VCaP (cell line): ENCODE results near the gene MT2A.

Source experiments
- H3K27ac ChIP-seq: fragments of 450-650 bp; 2 replicates; pipeline ENCODE4 v1.5.1; 2017
- CTCF ChIP-seq: fragments of 450-650 bp; conservative IDR thresholded peaks from 2 replicates; pipeline ENCODE4 v1.5.1; 2017; ENCODE audit warnings: mild to moderate bottlenecking, moderate library complexity

MT2A gene

GRCh38 chr16:56608043-56608875, at the start of gene MT2A:
Gene MT2A, plus strand, starts transcription at chr16:56608584. Its CDS starts 72 bp downstream, at chr16:56608656.
- no peak for TF ChIP-seq CTCF
- peak within 1 kb of the TSS; percentile 84 for H3K27ac ChIP-seq

DNA sequence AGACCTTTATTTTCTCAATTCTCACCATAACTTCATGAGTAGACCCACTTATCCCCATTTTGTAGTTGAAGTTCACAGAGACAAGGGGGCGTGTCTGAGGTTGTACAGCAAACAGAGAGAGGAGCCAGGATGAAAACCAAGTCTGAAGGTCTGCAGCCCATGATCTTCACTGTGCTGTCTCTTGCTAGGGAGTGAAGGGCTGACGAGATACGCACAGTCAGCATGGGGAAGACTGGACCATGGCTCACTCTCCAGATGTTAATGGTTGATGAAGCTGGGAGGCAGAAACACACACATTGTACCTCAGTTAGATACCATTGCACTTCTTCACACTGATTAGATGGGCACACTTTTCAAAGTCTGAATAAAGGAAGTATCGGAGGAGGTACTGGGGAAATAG, 49.3 kb upstream of the MT2A start:
- TF ChIP-seq CTCF: no peak

DNA sequence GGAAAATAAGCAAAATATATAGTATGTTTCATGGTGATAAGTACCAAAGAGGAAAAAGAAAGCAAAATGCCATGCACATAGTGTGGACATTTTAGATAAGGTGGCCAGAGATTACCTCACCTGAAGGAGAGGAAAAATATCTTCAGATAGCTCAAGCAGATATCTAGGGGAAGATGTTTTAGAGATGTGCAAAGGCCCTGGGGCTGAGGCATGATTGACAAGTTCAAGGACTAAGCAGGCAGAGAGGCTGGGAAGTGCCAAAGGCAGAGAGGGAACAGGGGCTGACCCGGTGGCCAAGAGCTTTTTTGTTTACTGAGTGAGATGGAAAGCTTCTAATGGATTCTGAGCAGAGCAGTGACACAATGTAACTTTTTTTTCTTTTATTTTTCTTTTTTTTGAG, 47.9 kb upstream of the MT2A start:
- no peak for TF ChIP-seq CTCF
- H3K27ac ChIP-seq: no peak overlapping the region

More for the DNA sequence above, 49.3 kb upstream of the MT2A start:
- H3K27ac ChIP-seq: no peak overlapping the region

- no peak for TF ChIP-seq CTCF
- no peak overlapping the region for H3K27ac ChIP-seq
Observed at GRCh38 chr16:56561126-56561525, 47.3 kb upstream of the MT2A start.

GRCh38 chr16:56564793-56565477, 43.4 kb upstream of the MT2A start, which contains the start of gene MT4:
Gene MT4, plus strand, starts transcription at chr16:56565073. Its CDS starts 56 bp downstream, at chr16:56565129.
- H3K27ac ChIP-seq: no peak within 1 kb of the TSS
- TF ChIP-seq CTCF: no peak

- H3K27ac ChIP-seq: no peak overlapping the region
- TF ChIP-seq CTCF: no peak
Observed at GRCh38 chr16:56569971-56570370, 38.4 kb upstream of the MT2A start.

DNA sequence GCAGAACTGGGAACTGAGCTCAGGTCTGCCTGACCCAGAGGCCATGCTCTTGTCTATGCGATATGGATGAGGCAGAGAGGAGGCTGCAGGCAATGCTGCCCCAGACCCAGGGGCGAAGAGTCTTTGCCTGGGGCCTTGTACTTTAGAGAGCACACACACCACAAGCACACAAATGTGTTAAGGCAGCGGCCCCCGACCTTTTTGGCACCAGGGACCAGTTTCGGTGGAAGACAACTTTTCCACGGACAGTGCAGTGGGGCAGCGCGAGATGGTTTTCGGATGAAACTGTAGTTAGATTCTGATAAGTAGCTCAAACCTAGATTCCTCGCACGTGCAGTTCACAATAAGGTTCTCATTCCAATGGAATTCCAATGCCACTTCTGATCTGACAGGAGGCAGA, 36.9 kb upstream of the MT2A start:
- TF ChIP-seq CTCF: no peak
- H3K27ac ChIP-seq: no peak overlapping the region
